ENCODE measurements around the gene MTRR.

MTRR gene

DNA sequence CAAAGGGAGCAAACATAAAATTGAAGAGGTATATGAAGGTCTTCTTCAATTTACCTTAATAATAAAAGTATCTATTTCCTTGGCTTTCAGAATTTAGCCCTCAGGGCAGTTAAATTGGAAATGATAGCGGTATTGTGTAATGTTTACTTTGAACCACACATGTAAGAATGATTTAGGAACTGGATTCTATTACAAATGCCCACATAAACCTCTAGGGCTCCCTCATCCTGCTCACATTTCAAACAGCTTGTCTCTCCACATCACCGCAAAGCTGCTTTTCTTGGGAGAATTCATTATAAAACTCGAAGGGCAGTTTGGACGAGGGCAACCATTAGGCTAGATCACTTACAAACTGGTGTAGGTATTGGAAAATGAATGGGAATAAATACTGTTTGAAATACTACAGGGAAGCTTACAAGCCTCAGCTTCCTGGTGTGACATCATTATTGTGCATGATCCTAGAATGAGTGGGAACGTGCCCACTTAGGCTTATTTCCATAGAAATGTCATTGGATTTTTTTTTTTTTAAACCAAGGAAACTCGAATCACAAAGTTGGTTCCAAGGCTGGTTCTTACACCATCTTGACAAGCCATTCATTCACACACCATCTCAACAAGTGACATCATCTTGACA, 47.3 kb downstream of the MTRR start:
- Histone ChIP-seq H3K4me3 (no peak overlapping the region), H3K9me3 (peaks cover 0 to 13% (median 6%) of the 10 kb centered on the region in 3 donors), H3K27ac (no peak overlapping the region), H3K36me3 (no peaks in the 10 kb centered on the region), H3K4me1 (no peaks in the 10 kb centered on the region), H3K27me3 (no peaks in the 10 kb centered on the region)
- intact Hi-C loops (cut with DNase I; ENCODE audit: low total_unique reads) = no loop called here
- TF ChIP-seq, protein P1, sequence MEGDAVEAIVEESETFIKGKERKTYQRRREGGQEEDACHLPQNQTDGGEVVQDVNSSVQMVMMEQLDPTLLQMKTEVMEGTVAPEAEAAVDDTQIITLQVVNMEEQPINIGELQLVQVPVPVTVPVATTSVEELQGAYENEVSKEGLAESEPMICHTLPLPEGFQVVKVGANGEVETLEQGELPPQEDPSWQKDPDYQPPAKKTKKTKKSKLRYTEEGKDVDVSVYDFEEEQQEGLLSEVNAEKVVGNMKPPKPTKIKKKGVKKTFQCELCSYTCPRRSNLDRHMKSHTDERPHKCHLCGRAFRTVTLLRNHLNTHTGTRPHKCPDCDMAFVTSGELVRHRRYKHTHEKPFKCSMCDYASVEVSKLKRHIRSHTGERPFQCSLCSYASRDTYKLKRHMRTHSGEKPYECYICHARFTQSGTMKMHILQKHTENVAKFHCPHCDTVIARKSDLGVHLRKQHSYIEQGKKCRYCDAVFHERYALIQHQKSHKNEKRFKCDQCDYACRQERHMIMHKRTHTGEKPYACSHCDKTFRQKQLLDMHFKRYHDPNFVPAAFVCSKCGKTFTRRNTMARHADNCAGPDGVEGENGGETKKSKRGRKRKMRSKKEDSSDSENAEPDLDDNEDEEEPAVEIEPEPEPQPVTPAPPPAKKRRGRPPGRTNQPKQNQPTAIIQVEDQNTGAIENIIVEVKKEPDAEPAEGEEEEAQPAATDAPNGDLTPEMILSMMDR (IDR thresholded peaks at IDR 0.05) = no peak
- no peak for DNase-seq

- intact Hi-C loops (cut with DNase I; ENCODE audit: low total_unique reads) = no loop called here
- H3K27me3 ChIP-seq = no peaks in the 10 kb centered on the region
- H3K36me3 ChIP-seq = no peaks in the 10 kb centered on the region
- DNase-seq = no peak
- H3K4me3 ChIP-seq = no peak overlapping the region
- H3K27ac ChIP-seq = no peak overlapping the region
- H3K9me3 ChIP-seq = peaks cover 0 to 7% (median 6%) of the 10 kb centered on the region in 3 donors
- TF ChIP-seq, protein P1 (IDR thresholded peaks at IDR 0.05) = no peak
- H3K4me1 ChIP-seq = no peaks in the 10 kb centered on the region
Measured at GRCh38 chr5:7917130-7918123, 48.5 kb downstream of the MTRR start.

DNA sequence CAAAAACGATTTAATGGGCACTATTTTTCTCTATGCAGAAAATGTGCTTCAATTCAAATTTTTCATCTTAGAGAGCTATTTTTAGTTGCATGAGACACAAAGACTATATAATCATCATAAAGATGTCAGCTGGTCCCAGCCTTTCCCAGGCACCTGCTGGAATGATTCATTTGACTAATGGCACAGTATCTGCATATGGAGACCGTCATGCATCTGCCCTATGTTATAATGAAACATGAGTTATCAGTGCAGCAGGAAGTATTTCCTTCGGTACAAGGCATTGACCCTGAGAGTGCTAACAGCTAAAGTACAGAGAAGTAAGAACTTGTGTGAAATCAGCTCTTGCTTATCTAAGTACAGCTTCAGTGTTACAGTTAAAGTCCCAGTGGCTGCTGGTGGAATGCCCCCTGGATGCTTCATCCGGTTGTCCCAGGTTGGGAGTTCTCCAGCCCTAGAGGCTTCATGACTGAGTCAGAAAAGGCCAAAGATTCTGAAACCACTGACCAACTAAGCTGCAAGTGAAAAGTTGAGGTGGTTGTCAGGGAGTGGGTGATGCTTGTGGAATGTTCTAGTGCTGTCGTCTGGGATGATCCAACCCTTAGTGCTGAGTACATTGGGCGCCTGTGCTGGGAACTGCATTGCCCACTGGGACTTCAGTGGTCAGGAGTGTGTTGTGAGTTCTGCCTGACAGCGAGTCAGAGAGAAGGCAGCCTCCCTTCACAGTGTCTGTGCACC, 57.2 kb downstream of the MTRR start:
- TF ChIP-seq, protein P1 (IDR thresholded peaks at IDR 0.05) = no peak
- Histone ChIP-seq H3K4me1 (no peaks in the 10 kb centered on the region), H3K36me3 (no peaks in the 10 kb centered on the region), H3K4me3 (no peak overlapping the region), H3K9me3 (no peaks in the 10 kb centered on the region), H3K27ac (no peak overlapping the region), H3K27me3 (no peaks in the 10 kb centered on the region)
- intact Hi-C loops (cut with DNase I; ENCODE audit: low total_unique reads) = loop anchor here (10.0 kb wide), 1 partner anchor 1279 kb away; no protein-coding TSS in a partner anchor
- DNase-seq = no peak

GRCh38 chr5:7926720-7927119, 57.8 kb downstream of the MTRR start:
- no peaks in the 10 kb centered on the region for H3K9me3 ChIP-seq
- TF ChIP-seq, protein P1 (IDR thresholded peaks at IDR 0.05) = no peak
- H3K36me3 ChIP-seq = no peaks in the 10 kb centered on the region
- H3K27me3 ChIP-seq = no peaks in the 10 kb centered on the region
- no peak overlapping the region for H3K4me3 ChIP-seq
- DNase-seq = no peak
- no peak overlapping the region for H3K27ac ChIP-seq
- no peaks in the 10 kb centered on the region for H3K4me1 ChIP-seq
- intact Hi-C loops (cut with DNase I; ENCODE audit: low total_unique reads) = loop anchor here (10.0 kb wide), 1 partner anchor 1278 kb away; no protein-coding TSS in a partner anchor
